GM19397 (cell line): ENCODE data around the gene ADD2.

ENCODE experiments used
- ATAC-seq: cut with Tn5 transposase; IDR thresholded peaks from one replicate; pipeline ENCODE4 v1.9.1; 2021; ENCODE audit warnings: mild to moderate bottlenecking, moderate library complexity; ENCODE audit not compliant: unreplicated experiment

ADD2 gene

GRCh38 chr2:70608373-70608772 is 159.6 kb downstream of the ADD2 start:
- ATAC-seq: no peak

- ATAC-seq: no peak
Observed at GRCh38 chr2:70607121-70607561, 160.9 kb downstream of the ADD2 start.
